ENCODE measurements around the gene SCGB1C1.

The SCGB1C1 gene

DNA sequence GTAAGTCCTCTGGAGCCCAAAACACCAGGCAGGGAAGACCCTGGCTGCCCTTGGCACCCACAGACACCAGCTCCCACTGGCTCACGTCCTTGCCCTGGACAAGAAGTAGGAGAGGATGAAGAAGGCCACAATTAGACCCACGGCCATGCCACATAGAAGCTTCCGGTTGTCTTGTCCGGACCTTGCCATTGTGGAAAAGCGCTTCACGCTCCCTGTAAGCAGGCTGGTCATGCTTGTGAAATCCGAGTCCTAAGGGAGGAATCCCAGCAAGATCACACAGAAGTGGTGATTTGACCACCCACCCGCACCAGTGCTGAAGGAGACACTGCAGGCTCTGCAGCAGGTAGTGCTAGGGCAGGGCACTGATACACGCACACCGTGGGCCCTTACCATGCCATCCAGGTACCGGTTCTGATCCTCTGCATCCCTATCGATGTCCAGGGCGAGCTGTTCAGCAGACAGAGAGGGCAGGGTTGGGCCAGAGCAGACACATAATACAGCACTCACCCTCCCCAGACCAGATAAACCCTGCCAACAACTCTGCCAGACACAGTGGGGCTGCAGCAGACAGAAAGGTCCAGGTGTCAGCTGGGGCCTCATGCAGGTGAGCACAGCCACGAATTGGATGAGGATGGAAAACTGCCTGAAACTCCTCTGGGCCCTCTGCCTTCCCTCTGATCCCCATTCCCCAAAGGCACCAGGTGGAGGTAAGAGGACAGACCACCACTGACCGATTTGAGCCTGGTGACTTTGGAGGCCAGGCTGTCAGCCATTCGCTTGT, 12.5 kb downstream of the SCGB1C1 start:
- peak; percentile 17 for DNase-seq

DNA sequence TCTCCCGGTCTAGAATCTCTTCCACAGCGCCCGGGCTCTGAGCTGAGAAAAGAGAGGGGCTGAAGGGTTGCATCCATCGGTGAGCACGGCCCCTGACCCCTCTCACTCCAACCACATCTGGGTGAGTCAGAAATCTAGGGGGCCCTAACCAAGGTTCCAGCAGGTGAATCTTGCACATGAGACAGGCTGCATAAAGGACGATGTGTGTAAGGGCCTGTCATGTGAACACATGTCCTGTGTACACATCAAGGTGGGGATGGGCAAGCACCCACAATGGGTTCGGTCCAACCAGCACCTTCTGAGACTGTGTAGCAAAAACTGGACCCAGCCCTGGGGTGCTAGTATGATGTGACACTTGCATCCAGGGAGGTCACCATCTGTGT, 13.1 kb downstream of the SCGB1C1 start:
- DNase-seq = no peak

DNA sequence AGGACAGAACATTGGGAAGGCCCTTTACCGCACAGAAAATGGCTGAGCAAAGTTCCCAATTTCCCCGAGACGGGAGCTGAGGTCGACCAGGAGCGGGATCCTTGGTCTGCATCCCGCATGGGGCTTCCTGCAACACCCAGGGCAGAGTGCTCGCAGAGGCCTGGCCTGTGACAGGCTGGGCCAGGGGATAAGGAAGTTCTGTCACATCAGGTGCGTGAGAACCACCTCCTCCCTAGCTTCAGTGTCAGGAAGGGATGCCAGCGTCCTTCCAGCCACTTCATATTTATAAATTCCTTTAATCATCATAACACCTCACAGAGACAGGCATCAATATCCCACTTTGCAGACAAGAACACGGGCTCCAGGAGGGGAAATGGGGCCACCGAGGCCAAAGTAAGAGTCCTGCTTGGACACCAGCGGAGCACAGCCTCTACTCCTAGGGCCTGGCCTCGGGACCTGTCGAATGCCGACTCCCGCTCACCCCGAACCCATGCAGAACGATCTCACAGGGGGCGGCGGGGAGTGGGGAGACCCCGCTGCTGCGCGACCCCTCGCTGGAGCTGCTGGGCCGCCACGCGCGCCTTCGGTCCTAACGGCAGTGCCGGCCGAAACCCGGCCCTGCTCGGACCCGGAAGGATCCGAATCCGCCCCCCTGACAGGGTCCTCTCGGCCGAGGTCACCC, 13.8 kb downstream of the SCGB1C1 start:
- DNase-seq = no peak

DNA sequence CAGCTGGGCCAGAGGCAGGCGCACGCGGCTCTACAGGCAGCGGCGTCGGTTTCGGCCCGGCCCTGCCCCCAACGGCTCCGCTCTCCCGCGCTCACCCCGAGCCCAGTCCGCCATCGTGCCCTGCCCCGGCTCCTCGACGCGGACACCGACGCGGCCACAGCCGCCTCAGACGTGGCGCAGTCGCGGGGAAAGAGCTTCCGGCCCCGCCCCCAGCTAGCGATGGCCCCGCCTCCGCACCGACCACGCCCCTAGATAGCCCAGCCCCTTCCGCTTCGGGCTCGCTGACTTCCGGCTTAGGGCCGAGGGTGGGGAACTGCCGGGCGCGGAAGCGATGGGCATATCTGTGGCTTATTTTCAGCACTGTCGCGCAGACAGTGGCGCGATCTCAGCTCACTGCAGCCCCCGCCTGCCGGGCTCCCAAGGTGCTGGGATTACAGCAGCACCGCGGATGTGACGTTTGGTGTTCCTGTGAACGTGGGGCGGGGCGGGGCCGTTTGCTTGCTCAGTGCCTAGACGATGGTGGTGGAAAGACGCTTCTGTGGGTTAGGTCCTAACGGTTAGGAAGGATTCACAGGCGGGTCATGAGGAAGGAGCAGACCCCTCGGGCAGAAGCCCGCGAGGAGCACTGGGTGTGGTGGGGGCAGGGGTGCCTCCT, 14.5 kb downstream of the SCGB1C1 start, which contains the start of the genes BET1L and RIC8A:
Gene BET1L (minus strand): TSS at position 192 of the 655 bp plus-strand sequence. CDS start 78 bp downstream, at position 114.
Gene RIC8A (plus strand): TSS at position 501 of the 655 bp plus-strand sequence. CDS start 1,147 bp downstream, outside the sequence.
- DNase-seq = peak; percentile 97

DNA sequence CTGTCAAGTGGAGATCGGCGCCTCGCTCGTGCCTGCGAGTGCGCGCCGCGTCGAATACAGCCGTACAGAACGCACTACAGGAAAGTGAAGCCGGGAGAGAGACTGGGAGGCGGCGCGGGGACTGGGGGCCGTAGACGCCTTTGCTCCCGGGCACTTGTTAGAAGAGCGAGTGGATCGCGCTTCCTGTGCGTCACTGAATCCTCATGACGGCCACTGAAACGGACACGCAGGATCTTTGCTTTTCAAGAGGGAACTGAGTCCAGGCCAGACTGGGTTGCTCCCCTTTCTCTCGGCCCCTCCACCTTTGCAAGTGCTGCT, 14.9 kb downstream of the SCGB1C1 start:
- no peak for DNase-seq

DNA sequence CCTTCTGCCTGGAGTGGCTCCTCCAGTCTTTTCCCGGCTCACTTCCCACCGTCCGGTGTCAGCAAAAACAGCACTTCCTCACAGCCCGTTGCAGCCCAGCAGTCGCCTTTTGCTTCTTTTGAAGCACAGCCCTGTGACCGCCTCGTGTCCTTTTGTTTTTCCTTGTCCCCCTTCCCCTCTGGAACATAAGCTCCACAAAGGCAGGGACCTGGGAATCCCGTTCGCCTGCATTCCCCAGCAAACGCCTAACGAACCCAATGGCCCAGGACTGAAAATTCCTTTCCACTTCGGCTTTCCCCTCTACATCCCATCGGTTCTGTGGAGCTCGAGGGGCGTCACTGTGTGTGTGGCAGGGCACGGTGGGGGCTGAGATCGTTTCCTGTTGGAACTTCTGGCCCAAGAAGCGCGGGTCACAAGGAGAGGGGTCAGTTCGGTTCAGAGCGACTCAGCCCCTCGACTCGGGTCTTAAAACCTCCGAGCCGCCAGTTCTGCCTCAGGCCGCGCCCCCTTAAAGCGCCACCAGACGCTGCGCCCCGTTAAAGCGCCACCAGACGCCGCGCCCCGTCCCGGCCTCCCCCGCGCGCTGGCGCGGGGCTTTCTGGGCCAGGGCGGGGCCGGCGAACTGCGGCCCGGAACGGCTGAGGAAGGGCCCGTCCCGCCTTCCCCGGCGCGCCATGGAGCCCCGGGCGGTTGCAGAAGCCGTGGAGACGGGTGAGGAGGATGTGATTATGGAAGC, 15.5 kb downstream of the SCGB1C1 start:
- peak; percentile 84 for DNase-seq

DNA sequence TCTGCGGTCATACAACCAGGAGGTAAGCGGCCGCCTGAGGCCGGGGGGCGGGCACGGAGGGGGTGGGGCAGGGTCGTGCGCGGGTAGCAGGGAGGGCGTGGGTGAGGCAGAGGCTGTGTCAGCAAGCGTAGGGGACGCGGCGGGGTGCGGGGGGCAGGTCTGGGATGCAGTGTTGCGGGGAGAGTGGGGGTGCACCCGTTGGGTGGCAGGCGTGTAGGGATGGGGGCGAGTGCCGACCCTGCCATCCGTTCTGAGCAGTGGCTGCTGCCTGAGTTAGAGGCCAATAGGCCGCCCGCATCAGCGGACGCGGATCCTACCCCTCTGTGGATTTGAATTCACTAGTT, 16.0 kb downstream of the SCGB1C1 start:
- DNase-seq = no peak

DNA sequence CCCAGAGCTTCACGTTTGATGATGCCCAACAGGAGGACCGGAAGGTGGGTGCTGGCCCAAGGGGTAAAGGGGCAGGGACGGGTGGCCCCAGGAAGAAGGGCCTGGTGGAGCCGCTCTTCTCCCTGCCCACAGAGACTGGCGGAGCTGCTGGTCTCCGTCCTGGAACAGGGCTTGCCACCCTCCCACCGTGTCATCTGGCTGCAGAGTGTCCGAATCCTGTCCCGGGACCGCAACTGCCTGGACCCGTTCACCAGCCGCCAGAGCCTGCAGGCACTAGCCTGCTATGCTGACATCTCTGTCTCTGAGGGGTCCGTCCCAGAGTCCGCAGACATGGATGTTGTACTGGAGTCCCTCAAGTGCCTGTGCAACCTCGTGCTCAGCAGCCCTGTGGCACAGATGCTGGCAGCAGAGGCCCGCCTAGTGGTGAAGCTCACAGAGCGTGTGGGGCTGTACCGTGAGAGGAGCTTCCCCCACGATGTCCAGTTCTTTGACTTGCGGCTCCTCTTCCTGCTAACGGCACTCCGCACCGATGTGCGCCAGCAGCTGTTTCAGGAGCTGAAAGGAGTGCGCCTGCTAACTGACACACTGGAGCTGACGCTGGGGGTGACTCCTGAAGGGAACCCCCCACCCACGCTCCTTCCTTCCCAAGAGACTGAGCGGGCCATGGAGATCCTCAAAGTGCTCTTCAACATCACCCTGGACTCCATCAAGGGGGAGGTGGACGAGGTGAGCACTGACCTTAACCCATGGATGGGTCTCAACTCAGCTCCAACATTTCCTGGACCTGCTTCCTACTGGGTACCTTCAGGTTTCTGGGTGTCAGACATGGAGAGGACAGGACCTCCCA, 16.6 kb downstream of the SCGB1C1 start:
- no peak for DNase-seq

DNA sequence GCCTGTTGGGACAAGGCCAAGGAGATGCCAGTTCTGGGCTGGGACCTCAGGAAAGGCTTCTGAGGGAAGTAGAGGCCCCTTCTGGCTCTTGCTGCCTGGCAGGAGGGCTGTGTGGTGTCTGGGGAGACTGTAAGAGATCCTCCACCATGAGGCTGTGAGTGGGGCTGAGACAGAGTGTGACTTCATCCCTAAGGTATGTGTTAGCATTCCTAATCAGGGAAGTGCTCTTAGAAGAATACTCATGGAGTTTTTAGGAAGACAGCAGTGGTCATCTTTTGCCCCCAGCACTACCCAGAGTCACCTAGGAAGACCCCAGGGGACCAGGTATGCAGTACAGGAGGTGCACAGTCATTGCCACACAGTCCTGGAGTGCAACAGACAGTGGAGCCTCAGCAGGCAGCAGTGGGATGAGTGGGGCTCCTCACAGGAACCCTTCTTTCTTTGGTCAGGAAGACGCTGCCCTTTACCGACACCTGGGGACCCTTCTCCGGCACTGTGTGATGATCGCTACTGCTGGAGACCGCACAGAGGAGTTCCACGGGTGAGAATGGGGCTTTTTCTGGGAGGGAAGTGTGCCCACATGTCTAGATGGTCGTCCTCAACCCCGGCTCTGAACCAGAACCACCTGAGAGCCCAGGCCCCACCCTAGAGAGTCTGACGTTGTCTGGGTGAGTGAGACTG, 17.4 kb downstream of the SCGB1C1 start:
- no peak for DNase-seq

DNA sequence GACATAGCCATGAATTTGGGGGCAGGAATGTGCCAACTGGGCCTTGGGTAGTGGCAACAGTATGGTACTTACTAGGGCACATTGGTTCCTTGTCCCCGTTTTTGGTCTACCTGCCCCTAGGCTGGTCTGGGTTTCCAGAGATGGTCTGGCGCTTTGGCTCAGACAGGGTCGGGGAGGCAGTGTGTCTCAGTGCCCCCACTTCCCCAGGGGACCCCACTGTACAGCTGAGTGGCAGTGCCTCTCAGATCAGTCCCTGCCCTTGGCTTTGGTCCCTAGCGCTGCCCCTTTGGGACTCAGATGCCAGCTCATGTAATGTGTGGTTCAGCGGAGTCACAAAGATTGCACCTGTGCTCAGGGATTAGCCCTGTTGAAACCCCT, 17.9 kb downstream of the SCGB1C1 start:
- DNase-seq = no peak

DNA sequence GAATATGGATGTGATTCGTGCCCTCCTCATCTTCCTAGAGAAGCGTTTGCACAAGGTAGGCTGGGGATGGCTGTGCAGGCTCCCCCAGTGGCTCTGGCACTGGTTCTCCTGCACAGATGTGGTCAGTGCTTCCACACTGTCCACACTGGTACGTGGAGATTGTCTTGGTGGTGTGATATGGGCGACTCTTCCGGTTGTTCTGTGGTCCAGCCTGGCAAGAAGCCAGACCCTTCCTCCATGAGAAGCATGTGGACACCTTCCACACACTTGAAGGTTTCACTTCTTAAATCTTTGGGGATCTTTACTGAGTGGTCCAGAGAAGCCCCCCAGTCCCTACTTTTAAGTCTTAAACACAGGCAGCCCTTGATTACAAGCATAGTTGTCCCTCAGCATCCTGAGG, 18.4 kb downstream of the SCGB1C1 start:
- DNase-seq = no peak

DNA sequence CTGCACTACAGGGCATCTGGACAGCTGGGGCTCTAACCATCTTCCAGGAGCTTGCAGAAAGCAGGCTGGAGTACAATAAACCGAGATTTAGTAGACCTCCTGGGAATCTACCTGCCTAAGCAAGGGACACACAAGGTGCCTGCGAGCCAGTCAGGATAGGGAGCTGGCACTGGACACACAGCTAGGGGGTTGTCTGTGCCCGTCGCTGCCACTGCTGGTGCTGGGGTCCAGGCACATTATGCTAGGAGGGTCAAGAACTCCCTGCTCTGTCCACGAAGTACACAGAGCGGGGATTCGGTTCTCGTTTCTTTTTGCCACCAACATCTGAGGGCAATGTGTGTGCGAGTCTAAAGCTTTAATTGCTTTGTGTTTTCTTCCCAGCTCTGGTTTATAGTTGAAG, 18.9 kb downstream of the SCGB1C1 start:
- DNase-seq = no peak

DNA sequence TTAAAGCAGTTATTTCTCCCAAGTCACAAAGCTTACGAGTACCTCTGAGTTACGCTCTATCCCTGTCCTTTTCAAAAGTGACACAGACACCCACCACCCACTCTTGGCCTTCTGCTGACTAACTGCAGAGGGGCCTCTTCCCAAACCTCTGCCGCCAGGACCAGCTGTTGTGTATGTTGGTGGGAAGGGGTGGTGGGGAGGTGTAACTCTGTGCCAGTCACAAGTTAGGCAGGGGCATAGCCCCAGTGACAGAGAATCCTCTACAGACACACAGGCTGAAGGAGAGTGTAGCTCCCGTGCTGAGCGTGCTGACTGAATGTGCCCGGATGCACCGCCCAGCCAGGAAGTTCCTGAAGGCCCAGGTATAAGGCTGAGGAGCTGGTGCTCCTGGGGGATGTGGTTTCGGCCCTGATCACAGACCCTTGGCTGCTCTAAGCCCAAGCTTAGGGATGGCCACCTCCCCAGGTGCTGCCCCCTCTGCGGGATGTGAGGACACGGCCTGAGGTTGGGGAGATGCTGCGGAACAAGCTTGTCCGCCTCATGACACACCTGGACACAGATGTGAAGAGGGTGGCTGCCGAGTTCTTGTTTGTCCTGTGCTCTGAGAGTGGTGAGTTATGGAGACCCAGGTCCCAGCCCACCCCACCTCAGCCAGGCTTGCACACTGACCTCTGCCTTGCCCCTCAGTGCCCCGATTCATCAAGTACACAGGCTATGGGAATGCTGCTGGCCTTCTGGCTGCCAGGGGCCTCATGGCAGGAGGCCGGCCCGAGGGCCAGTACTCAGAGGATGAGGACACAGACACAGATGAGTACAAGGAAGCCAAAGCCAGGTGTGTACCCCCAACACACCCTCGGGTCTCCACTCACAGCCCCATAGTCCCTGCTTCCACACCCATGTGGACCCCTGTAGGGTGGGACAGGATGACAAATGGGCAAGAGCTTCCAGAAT, 19.5 kb downstream of the SCGB1C1 start:
- no peak for DNase-seq

DNA sequence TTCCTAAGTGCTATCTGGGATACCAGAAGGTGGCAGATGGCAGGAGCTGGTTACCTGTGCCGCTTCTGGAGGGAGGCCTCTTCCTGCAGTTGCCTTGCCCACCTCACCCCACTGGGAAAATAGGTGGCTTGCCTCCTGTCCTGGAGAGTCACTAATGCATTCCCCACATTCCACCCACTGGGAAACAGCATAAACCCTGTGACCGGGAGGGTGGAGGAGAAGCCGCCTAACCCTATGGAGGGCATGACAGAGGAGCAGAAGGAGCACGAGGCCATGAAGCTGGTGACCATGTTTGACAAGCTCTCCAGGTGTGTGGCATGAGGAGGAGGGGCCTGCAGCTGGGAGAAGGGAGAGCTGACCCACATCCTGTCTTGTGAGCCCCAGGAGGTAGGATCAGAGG, 20.2 kb downstream of the SCGB1C1 start:
- DNase-seq = no peak

DNA sequence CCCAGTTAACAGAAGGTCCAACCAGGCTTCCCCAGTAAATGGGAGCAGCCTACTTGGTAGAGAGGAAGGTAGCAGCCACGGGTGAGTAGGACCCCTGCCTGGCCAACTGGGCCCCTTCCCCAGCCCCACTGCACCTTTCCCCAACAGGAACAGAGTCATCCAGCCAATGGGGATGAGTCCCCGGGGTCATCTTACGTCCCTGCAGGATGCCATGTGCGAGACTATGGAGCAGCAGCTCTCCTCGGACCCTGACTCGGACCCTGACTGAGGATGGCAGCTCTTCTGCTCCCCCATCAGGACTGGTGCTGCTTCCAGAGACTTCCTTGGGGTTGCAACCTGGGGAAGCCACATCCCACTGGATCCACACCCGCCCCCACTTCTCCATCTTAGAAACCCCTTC, 21.2 kb downstream of the SCGB1C1 start:
- DNase-seq = no peak

DNA sequence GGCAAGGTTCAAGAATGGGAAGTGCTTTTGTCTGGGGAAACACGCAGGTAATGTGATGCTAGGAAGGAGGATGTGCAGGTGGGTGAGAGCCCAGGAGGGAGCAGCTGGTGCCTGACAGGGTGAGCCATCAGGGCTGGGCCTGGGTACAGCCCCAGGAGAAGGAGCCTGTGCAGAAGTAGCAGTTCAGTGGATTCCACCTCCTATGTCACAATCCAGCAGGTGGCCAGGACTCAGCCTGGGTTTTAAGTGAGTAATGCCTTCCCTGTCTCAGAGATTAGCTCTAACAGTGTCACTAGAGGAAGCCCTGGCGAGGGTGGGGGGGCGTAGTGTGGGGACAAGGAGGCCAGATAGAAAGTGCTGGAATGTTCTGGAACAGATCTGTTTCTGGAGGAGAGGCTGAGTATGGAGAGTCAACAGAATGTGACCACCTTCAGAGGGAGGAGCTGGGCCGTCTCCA, 22.7 kb downstream of the SCGB1C1 start:
- DNase-seq = no peak

DNA sequence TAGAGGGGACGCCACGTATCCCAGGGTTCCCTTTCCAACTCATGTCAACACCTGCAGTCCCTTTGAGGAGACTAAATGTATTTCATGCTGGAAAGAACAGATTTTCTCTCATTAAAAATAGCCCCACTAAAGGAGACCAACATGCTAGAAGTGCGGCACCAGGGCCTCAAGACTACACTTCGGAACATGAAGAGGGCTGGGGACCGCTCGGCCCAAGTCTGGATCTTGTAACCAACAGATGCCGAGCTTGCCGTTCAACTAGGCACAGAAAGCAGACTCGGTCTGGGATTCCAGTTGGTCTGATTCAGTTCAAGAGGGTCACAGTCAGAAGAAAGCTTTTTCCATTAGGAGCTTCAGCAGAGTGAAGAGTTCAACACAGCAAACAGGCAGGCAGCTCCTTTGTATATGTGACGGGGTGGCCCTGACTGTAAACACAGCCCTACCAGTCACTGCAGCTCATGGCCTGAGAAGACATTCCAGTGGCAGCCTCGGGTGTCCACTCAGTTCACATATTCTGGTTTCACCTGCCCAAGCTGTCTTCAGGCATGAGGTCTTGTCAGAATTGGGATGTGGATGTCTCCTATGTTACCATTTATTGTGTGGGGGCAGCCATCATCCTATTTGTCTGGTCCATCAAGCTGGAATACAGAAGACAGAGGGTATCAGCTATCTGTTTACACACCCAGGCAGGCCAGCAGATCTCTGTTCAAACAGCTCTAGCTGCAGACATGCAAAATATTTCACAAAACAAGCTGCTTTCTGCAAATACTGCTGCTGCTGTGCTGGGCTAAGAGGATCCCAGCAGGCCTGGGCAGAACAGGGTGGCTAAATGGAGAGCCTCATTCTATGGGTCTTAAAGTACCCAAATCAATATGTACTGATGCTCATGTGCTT, 23.4 kb downstream of the SCGB1C1 start:
- no peak for DNase-seq

DNA sequence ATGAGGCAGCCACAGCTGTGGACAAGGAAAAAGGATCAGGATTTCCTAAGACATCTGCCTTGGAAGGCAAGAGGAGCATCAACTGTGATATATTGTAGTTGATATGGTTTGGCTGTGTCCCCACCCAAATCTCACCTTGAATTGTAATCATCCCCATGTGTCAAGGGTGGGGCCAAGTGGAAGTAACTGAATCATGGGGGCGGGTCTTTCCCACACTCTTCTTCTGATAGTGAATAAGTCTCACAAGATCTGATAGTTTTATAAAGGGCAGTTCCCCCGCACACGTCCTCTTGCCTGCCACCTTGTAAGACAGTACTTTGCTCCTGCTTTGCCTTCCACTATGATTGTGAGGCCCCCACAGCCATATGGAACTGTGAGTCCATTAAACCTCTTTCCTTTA, 24.8 kb downstream of the SCGB1C1 start:
- DNase-seq = no peak

DNA sequence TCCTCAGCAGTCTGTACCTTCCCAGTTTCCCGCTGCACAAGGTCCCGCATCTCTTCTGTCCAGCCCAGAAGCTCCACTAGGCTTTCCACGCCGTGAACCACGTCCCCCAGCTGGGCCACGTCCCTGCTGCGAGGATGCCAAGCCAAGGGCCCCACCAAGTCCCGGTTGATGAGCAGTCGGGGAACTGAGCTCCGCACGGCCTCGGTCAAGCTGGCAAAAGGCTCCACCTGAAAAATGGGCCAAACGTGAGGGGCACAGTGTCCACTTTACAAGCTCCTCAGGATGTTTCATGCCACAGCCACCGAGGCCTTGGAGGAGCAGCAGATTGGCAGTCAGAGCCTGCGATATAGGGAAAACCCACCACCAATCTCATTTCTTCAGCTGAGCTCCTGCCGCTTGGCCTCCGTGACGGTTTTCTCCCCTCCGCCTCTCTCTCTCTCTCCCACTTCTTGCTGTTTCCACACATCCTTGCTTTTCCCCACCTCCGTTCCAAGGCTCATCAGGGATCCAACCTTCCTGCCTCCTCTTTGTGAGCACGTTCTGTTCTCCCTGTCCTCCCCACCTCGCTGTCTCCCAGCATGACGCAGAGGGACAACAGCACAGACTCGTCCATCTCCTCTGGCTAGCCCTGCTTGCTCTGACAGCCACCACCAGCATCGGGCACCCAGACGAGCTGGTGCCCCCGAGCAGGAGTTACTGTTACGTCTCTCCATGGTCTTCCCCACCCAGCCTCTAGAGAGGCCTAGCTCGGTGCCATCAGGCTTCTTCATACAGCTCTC, 26.1 kb downstream of the SCGB1C1 start:
- DNase-seq = no peak

Data from left hindlimb (tissue), 1 donor.